GM19351 (cell line): ENCODE data around the gene PFN3.
"Not testable (repeated sequence)": the region's sequence is repeated elsewhere in the genome, so short reads cannot be mapped to it uniquely, and the experiment has no call there.

Source experiments
- ATAC-seq: cut with Tn5 transposase; IDR thresholded peaks from one replicate; pipeline ENCODE4 v1.9.1; 2021; ENCODE audit warnings: mild to moderate bottlenecking, moderate library complexity; ENCODE audit not compliant: unreplicated experiment

Gene PFN3

DNA sequence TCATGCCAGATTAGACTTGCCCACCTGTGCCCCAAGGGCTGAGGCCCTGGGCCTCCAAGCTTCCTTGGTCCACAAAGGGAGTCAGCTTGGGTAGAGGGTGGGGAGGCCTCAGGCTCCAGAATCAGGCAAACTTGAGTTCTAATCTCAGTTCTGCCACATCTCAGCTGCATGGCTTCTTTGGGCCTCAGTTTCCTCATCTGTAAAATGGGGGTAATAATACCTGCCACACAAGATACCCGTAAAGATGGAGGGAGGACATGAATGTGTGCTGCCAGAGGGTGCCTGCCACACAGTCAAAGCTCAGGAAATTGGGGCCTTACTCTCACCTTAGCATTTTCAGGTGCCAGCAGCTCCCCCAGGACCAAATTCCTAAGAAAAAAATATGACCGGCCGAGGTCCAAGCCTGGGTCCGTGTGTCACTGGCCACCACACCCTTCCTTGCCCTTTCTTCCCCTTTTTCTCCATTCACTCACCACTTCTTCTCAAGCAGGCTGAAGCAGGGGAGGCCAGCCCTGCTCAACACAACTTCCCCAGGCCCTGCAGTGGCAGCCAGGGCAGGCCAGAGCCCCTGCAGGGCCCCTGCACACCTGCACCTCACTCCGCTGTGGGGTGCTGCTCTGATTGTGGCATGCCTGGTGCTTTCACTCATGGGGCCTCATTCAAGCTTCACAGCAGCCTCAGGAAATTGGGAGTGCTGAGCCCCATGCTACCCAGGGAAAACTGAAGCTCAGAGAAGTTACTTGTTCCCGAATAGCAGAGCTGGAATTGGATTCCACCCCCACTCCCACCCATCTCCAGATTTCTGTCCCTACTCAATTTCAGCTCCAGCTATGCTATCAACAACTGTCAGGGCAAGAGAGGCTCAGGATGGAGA lies 38.8 kb downstream of the PFN3 start:
- peak; percentile 23 for ATAC-seq

DNA sequence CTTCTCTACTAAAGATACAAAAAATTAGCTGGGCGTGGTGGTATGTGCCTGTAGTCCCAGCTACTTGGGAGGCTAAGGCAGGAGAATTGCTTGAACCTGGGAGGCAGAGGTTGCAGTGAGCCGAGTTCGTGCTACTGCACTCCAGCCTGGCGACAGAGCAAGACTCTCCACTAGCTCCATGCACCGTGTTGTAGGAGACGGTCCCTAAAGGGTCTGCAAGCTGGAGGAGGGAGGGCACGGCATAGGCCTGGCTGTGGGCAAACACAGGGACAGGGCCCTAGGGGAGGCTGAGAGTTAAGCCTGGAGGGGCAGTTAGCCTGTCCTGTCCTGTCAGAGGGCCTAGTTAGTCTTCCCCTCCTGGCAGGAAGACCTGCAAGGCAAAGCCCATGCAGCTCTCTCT lies 39.7 kb downstream of the PFN3 start:
- not testable (repeated sequence) for ATAC-seq

DNA sequence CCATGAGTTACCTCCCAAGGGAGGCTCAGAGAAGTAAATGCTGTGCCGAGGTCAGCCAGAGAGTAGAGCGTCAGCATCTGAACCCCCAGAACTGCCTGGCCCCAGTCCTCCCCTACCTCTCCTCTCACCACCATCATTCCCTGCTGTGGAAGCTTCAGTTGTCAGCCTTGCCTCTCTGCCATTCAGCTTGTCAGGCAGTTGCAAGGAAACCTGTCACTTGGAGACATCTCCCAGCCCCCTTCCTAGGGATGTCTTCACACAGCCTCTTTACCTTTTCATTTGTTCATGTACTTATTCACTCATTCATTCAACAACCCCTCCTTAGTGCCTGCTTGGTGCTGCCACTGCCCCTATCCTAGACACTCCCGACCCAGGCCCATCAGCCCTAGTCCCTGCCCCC lies 40.6 kb downstream of the PFN3 start:
- ATAC-seq: no peak

DNA sequence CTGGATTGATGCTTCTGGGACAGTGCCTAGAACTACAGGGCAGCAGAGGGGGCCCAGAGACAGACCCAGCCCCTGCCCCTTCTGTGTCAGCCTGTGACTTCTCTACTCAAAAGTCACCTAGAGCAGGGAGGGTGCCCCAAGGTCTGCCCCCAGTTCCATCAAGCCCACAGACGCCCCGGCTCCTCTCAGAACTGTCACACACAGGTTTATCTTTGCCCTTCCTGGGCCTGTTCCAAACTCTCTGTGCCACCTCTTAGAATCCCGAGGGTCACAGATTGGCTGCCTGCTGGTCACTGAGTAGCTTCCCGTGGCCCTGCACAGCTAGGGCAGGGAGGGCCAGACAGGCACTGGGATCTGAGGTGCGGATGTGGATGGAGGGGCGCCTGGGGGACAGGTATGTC lies 41.0 kb downstream of the PFN3 start:
- ATAC-seq: no peak

DNA sequence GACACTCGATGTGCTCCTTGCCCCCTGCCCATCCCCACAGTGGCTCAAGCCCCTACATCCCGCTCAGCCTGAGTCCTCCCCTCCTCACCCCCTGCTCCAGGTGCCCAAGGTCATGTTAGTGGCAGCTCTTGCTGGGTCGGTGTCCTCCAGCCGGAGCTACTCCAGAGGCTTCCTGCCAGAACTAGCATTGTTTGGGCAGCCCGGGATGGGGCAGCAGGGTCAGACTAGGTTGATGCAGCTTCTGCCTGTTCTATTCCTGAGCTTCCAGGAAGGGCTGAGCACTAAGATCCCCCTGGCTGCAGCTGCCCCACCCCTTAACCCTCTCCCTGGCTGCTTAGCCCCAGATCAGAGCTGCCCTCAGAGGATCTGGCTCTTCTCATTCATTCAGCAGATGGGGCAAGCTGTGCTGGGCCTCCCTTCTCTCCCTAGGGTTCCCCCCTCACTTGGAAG lies 42.1 kb downstream of the PFN3 start:
- no peak for ATAC-seq

DNA sequence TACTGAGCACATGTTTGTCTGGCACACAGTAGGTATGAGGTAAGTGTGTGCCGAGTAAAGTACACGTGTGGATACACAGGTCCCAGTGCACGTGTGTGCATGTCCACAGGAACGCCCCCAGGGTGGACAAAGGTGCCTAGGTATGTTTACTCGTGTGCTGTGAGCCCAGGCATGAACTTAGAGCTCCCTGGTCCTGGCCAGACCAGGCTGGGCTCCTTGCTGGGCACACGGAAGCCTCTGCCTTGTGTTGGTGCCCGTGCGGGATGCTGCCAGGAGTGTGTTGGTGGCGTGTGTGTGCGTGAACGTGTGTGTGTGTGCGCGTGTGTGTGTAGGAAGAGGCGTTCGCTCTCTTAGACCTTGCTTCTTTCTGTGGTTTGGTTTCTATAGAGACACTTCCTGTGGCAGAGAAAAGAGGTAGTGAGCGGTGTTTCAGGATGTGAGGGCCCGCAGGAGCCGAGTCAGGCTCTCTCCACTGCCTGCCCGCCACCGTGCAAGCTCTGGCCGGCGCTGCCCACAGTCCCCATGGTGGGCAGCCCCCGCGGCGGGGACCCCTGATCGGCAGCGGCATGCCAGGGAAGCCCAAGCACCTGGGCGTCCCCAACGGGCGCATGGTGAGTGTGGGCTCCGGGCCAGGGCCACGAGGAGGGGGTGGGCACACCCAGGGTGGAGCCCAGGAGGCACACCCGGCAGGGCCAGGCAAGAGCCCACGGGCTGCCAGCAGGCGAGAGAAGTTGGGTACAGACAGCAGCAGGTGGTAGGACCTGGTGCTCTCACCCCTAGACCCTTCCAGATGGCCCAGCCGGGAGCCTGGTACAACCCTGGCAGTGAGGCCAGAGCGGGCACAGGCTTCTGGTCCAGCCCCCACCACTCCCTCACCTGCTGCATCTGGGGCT lies 42.8 kb downstream of the PFN3 start, which contains the start of gene RGS14:
TSS of gene RGS14 (plus strand) at position 466 of the 893 bp plus-strand sequence. CDS start at position 567, 101 bp downstream.
- ATAC-seq: peak; percentile 92

DNA sequence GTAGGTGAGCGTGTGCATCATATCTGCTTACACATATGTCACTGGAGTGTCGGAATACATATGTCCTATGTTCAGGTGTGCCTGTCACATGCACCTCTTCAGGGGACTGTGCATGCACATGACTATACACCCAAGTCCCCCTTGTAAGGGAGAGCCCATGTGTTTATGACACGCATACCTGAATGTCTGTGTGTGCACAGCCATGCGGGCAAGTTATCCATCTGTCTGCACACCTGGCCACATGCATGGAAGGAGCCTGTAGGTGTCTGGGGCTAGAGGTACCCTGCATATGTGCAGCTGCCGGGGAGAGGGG lies 43.4 kb downstream of the PFN3 start:
- ATAC-seq: no peak

DNA sequence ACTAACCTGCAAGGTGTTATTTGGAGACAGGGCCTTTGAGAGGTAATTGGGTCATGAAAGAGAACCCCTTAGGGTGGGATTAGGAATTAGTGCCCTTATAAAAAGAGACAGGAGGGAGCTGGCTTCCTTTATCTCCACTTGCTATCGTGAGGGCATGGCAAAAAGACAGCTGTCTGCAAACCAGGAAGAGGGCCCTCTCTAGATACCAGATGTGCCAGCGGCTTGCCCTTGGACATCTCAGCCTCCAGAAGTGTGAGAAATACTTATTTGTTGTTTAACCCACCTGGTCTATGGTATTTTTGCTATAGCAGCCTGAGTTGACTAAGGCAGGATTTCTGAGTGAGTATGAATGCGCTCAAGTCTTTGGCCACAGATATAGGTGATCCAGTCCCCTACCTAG lies 43.7 kb downstream of the PFN3 start:
- ATAC-seq: no peak

DNA sequence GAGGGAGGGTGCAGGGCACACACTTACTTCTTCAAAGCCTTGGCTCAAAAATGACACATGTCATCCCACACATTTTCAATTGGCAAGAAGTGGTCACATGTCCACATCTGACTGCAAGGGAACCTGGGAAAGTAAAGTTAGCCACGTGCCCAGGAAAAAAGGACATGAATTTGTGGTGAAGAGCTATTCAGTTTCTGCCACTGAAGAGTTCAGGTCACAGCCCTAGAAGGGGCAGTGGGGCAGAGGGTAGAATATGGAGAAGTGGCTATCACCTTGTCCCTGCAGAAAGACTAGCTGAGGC lies 44.6 kb downstream of the PFN3 start:
- ATAC-seq: no peak

DNA sequence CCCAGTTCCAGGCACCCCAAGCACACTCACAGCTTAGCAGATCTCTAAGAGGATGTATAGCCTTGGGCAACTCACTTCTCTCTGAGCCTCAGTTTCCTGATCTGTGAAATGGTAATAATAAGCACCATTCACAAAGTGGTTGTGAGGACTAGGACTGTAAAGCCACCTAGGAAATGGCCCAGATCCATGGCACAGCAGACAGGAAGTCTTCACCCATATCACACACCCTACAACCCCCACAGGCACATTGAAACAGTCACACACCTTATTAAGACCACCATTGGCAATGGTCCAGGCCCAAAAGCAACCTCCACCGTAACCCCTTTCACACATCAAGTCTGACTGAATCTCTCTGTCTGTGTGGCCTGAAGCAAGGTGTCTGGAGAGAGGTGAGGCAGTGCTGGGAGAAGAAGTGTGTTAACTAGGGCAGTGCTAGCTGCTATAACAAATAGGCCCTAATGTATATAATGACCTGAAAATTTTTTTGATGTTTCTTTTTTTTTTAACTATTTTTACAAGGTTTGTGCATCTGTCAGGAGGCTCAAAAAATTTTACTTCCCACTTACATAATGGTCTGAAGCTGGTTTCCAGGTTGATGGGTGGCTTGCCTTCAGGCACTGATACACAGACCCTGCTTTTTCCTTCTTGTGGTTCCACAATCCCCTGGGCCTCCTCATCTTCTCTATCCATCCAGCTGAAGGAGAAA lies 45.1 kb downstream of the PFN3 start:
- ATAC-seq: no peak

DNA sequence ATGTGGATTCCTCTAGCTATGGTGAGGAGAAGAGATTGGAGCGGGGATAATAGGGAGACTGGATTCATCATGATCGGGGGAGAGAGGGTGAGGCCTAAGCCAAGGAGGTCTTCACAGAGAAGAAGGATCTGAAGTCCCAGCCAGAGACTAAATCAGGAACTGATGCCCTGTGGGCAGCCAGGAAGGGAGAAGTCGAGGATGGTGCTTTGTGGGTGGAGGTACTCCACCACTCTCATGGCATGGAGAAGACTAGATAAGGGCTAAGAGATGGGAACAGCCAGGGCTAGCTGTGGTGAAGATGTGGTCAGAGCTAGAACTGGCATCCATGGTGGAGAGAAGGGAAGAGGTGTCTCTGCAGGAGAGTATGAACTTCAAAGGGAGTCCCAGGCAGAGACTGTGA lies 45.8 kb downstream of the PFN3 start:
- ATAC-seq: no peak

DNA sequence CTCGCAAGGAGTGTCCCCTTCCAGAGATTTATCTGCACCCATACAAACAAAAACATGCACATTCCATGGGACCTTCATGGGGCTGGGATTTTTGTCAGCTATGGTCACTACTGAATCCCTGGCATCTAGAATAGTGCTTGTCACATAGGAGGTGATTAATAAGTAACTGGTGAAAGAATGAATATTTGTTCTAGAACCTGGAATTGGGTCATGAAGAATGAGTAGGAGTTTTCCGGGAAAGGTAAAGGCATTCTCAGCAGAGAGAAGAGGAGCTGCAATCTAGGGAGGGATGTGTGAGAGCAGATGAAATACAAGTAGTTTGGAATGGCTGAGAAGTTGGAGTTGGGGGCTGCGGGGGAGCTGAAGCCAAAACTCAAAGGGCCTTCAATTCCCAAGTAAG lies 46.2 kb downstream of the PFN3 start:
- ATAC-seq: no peak

DNA sequence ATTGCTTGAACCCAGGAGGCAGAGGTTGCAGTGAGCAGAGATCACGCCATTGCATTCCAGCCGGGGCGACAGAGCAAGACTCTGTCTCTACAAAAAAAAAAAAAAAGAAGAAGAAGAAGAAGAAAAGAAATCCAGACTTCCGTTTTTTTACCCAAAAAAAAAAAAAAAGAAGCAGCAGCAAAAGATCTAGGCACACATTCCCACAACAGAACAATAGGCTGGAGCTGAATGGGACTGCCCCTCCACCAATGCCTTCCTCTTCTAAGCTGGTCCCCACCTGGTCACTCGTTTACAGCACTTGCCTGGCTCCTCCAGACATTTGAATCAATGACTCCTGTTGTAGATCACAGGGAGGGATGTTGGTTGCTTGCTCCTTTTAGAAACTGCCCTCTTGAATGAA lies 47.4 kb downstream of the PFN3 start:
- ATAC-seq: no peak

DNA sequence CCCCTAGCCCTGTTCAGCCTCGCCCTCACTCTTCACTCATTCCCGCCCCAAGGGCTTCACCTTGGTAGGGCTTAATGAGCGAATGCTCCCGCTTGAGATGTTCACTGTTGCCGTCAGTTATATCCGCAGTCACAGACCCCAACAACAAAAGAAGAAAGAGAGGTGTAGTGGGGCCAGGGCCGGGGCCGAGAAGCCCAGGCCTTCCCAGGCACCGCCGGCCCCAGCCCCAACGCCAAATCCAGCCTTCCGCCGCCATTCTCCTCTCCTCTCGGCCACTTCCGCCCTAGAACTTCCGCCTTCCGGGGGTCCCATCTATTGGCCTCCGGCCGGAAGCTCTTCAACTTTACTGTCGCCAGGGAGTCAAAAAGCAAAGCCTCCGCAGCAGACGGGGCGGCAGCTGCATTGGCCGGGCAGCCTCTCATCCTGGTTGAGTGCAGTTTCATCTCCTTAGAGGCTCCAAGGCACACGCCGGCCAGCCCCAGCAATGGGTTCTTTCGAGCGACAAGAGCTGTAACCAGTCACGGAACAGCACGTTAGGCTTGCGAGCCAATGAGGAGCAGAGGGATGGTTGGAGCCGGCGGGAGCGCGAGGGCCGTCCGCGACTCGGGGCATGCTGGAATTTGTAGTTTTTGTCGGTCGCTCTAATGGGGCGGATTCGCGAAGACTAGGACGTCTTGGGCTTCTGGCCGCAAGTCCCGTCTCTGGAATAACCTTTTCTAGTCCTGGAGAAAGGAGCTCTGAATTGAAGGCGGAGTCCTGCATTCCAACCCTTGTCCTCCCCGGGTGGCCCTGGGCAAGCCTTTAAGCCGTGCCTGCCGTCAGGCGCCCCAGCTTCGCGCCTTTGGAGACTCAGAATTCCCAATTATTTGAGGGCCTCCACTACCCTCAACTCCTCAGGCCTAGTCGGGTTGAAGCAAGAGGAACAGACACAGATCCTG lies 48.8 kb downstream of the PFN3 start, which contains the start of gene LMAN2:
TSS of gene LMAN2 (minus strand) at position 277 of the 938 bp plus-strand sequence. CDS start at position 256, 21 bp downstream.
- ATAC-seq: peak; percentile 94

DNA sequence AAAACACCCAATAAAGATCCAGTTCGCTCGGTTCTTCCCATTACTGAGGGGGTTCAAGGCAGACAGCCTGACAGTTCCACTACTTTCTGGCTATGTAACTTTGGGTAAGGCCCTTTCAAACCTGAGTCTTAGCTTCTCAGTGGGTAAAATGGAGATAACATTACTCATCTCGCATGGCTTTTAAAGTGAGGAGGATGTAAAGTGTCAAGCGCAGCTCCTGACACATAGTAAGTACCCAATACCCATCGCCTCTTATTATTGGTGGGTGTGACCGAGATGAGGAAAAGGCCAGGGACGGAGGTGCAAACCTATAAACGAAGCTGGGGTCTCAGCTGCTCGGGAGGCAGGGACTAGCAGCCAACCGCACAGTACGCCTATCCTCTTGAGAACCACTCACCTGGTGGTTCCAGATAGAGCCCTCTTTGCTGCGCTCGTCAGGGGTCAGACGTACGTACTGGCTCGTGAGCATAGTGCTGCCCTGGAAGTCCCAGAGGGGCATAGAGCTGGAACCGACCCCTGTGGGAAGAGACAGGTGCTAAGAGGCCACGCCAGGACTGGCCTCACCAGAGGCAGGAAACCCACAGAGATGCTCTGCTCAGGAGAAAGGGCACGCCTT lies 49.6 kb downstream of the PFN3 start:
- ATAC-seq: peak; percentile 13
